SU-DHL-6 (cell line): ENCODE measurements around the gene OLIG1.

Source experiments
- H2AFZ ChIP-seq: fragments of 200-600 bp; sonication (generic); 2 replicates; pipeline ENCODE4 v1.6.1; 2014; ENCODE audit warnings: low read depth, mild to moderate bottlenecking, moderate library complexity, mixed read lengths, antibody characterized with exemption, low read length; ENCODE audit not compliant: severe bottlenecking
- H3F3A ChIP-seq: fragments of 200-600 bp; shearing (Covaris generic); 2 replicates; pipeline ENCODE4 v1.6.0; 2016; ENCODE audit warnings: antibody characterized with exemption, mild to moderate bottlenecking; ENCODE audit not compliant: insufficient read depth
- H3K27ac ChIP-seq: fragments of 200-600 bp; sonication (generic); 2 replicates; pipeline ENCODE4 v1.5.1; 2016; ENCODE audit warnings: low read depth, mild to moderate bottlenecking, low read length, moderate library complexity, mixed read lengths
- H3K27me3 ChIP-seq: fragments of 200-600 bp; sonication (generic), shearing (Covaris generic); 2 replicates; pipeline ENCODE4 v1.6.0; 2014; ENCODE audit warnings: mild to moderate bottlenecking, low read length
- H3K36me3 ChIP-seq: fragments of 200-600 bp; sonication (generic); 2 replicates; pipeline ENCODE4 v1.6.1; 2014; ENCODE audit warnings: mild to moderate bottlenecking, low read length, mixed read lengths
- H3K4me2 ChIP-seq: fragments of 300-600, 200-600 bp; shearing (Covaris generic), sonication (generic); 2 replicates; pipeline ENCODE4 v1.6.0; 2014; ENCODE audit warnings: low read length, low read depth, mild to moderate bottlenecking; ENCODE audit not compliant: poor library complexity, severe bottlenecking
- H3K4me3 ChIP-seq: fragments of 200-600 bp; sonication (generic); 2 replicates; pipeline ENCODE4 v1.5.1; 2014; ENCODE audit warnings: antibody characterized with exemption, low read length, mild to moderate bottlenecking, mixed read lengths; ENCODE audit not compliant: insufficient read depth, poor library complexity, severe bottlenecking
- H3K79me2 ChIP-seq: fragments of 200-600 bp; sonication (generic); 2 replicates; pipeline ENCODE4 v1.6.1; 2014; ENCODE audit warnings: mild to moderate bottlenecking, low read length, moderate library complexity; ENCODE audit not compliant: insufficient read depth
- H3K9ac ChIP-seq: fragments of 200-600 bp; sonication (generic); 2 replicates; pipeline ENCODE4 v1.7.0; 2014; ENCODE audit warnings: mild to moderate bottlenecking, low read length
- H3K9me2 ChIP-seq: fragments of 200-600 bp; sonication (generic); replicated peaks from 2 replicates; pipeline ENCODE4 v1.6.1; 2014; ENCODE audit warnings: low read length; ENCODE audit not compliant: insufficient read depth
- H3K9me3 ChIP-seq: fragments of 200-600 bp; sonication (generic); 2 replicates; pipeline ENCODE4 v1.6.1; 2014; ENCODE audit warnings: low read length, mixed read lengths; ENCODE audit not compliant: insufficient read depth
- H4K20me1 ChIP-seq: fragments of 200-600 bp; sonication (generic); 2 replicates; pipeline ENCODE4 v1.6.1; 2014; ENCODE audit warnings: low read depth, mild to moderate bottlenecking, antibody characterized with exemption, low read length, moderate library complexity, mixed read lengths
- CTCF ChIP-seq: fragments of 200-600 bp; sonication (generic); IDR thresholded peaks from one replicate; pipeline ENCODE4 v1.5.1; 2017; ENCODE audit warnings: antibody characterized with exemption, mild to moderate bottlenecking, low read length, moderate library complexity; ENCODE audit not compliant: insufficient read depth, poor library complexity, severe bottlenecking
- EZH2phosphoT487 ChIP-seq: fragments of 200-600 bp; sonication (generic), shearing (Covaris generic); conservative IDR thresholded peaks from 2 replicates; pipeline ENCODE4 v1.6.1; 2018; ENCODE audit warnings: mild to moderate bottlenecking, antibody characterized with exemption, low read length, moderate library complexity, mixed read lengths

OLIG1 gene

GRCh38 chr21:33101300-33101911 lies 31.5 kb downstream of the OLIG1 start:
- H3K36me3 ChIP-seq = no peaks in the 10 kb centered on the region
- no peak overlapping the region for H3K9ac ChIP-seq
- H3K79me2 ChIP-seq = no peaks in the 10 kb centered on the region
- H3K9me2 ChIP-seq = no peaks in the 10 kb centered on the region
- H3K9me3 ChIP-seq = no peaks in the 10 kb centered on the region
- no peaks in the 10 kb centered on the region for H3F3A ChIP-seq
- no peaks in the 10 kb centered on the region for H3K27me3 ChIP-seq
- no peak overlapping the region for H2AFZ ChIP-seq
- H4K20me1 ChIP-seq = no peaks in the 10 kb centered on the region
- TF ChIP-seq CTCF (no peak), EZH2phosphoT487 (no peak)
- no peak overlapping the region for H3K4me2 ChIP-seq
- H3K27ac ChIP-seq = no peak overlapping the region
- no peak overlapping the region for H3K4me3 ChIP-seq

GRCh38 chr21:33105088-33105487 lies 35.1 kb downstream of the OLIG1 start:
- H3K36me3 ChIP-seq = no peaks in the 10 kb centered on the region
- H3K4me2 ChIP-seq = no peak overlapping the region
- H3K27ac ChIP-seq = no peak overlapping the region
- no peak overlapping the region for H3K9ac ChIP-seq
- no peak overlapping the region for H3K4me3 ChIP-seq
- H3K79me2 ChIP-seq = no peaks in the 10 kb centered on the region
- no peaks in the 10 kb centered on the region for H3K9me3 ChIP-seq
- no peaks in the 10 kb centered on the region for H4K20me1 ChIP-seq
- no peak overlapping the region for H2AFZ ChIP-seq
- H3K27me3 ChIP-seq = no peaks in the 10 kb centered on the region
- TF ChIP-seq CTCF = no peak
- TF ChIP-seq EZH2phosphoT487 = no peak
- no peaks in the 10 kb centered on the region for H3K9me2 ChIP-seq
- no peaks in the 10 kb centered on the region for H3F3A ChIP-seq

- no peak overlapping the region for H3K27ac ChIP-seq
- no peaks in the 10 kb centered on the region for H4K20me1 ChIP-seq
- no peaks in the 10 kb centered on the region for H3K9me3 ChIP-seq
- H3K9ac ChIP-seq = no peak overlapping the region
- no peaks in the 10 kb centered on the region for H3K79me2 ChIP-seq
- H3K36me3 ChIP-seq = no peaks in the 10 kb centered on the region
- H3K4me2 ChIP-seq = no peak overlapping the region
- H2AFZ ChIP-seq = no peak overlapping the region
- TF ChIP-seq EZH2phosphoT487 (no peak), CTCF (no peak)
- no peaks in the 10 kb centered on the region for H3F3A ChIP-seq
- H3K9me2 ChIP-seq = no peaks in the 10 kb centered on the region
- no peaks in the 10 kb centered on the region for H3K27me3 ChIP-seq
- H3K4me3 ChIP-seq = no peak overlapping the region
Observed at GRCh38 chr21:33108228-33108627, 38.3 kb downstream of the OLIG1 start.
